Measurements from ENCODE around the gene THSD7A. TPM values are rescaled to one million over a fixed set of nuclear protein-coding genes. Genes with fewer than 3 reads are reported as not detected.

Gene THSD7A
- total and polyA plus RNA-seq, 10 of the 15 experiments (the other 5 are each of a cell fraction or from before 2014, with no cell fraction given): 0.03 to 0.09 (median 0.03) TPM; not detected in 7

- Histone ChIP-seq H3K4me1 (ENCODE audit: control insufficient read depth, insufficient read depth, low read length) (no peaks in the 10 kb centered on the region), H3K4me3 (no peak overlapping the region), H3K27ac (ENCODE audit: control insufficient read depth, insufficient read depth) (no peak overlapping the region), H3K79me2 (ENCODE audit: control insufficient read depth, insufficient read depth, low read length) (no peaks in the 10 kb centered on the region), H3K36me3 (ENCODE audit: control insufficient read depth in 2 of 2, insufficient read depth in 2 of 2, low read length in 1 of 2) (no peaks in the 10 kb centered on the region), H3K4me2 (ENCODE audit: control insufficient read depth, insufficient read depth) (no peak overlapping the region), H2AFZ (ENCODE audit: control insufficient read depth, low read depth, low read length) (no peak overlapping the region), H4K20me1 (ENCODE audit: control insufficient read depth, insufficient read depth) (no peaks in the 10 kb centered on the region), H3K9me3 (replicated peaks; ENCODE audit: control insufficient read depth, insufficient read depth, low read length) (no peaks in the 10 kb centered on the region), H3K27me3 (replicated peaks in 1 of 2; ENCODE audit: control insufficient read depth in 2 of 2, insufficient read depth in 2 of 2, low read length in 1 of 2) (no peaks in the 10 kb centered on the region), H3K9ac (ENCODE audit: control insufficient read depth, insufficient read depth, low read length) (no peak overlapping the region)
- SMC1A ChIA-PET (ENCODE audit: uncharacterized antibody, unreplicated experiment): no interaction called here
- RAD21 ChIA-PET (ENCODE audit: unreplicated experiment): no interaction called here
- no peak for TF ChIP-seq ZSCAN29 (IDR thresholded peaks at IDR 0.05)
- no peak for TF ChIP-seq PML (IDR thresholded peaks at IDR 0.05; ENCODE audit: low read length)
- TF ChIP-seq IRF4 (IDR thresholded peaks at IDR 0.05; ENCODE audit: low read depth, low read length): no peak
- TF ChIP-seq ZNF384 (IDR thresholded peaks at IDR 0.05; ENCODE audit: borderline replicate concordance, low read depth, low read length): no peak
- no peak for TF ChIP-seq ZNF622 (IDR thresholded peaks at IDR 0.05)
- TF ChIP-seq SREBF2 (IDR thresholded peaks at IDR 0.05; ENCODE audit: low read length): no peak
- BruUV-seq (replicated peaks): no TSS peak
- POLR2A ChIA-PET: no interaction called here
- FAIRE-seq: no peak
- in situ Hi-C loops (cut with MboI): no loop called here
- CTCF ChIA-PET: no interaction called here
- intact Hi-C loops (cut with micrococcal nuclease; ENCODE audit: unreplicated experiment): no loop called here
- no peak for DNase-seq (ENCODE audit: low read depth, low spot score)
- no peak for ATAC-seq
Observed at GRCh38 chr7:11551470-11551869, 280.5 kb downstream of the THSD7A start.

GRCh38 chr7:11548532-11548931 is 283.5 kb downstream of the THSD7A start:
- DNase-seq (ENCODE audit: low read depth, low spot score): no peak
- H3K36me3 ChIP-seq (ENCODE audit: control insufficient read depth in 2 of 2, insufficient read depth in 2 of 2, low read length in 1 of 2): no peaks in the 10 kb centered on the region
- no peak overlapping the region for H3K27ac ChIP-seq (ENCODE audit: control insufficient read depth, insufficient read depth)
- no peaks in the 10 kb centered on the region for H3K27me3 ChIP-seq (replicated peaks in 1 of 2; ENCODE audit: control insufficient read depth in 2 of 2, insufficient read depth in 2 of 2, low read length in 1 of 2)
- ChIA-PET RAD21 (ENCODE audit: unreplicated experiment) (no interaction called here), CTCF (no interaction called here), POLR2A (no interaction called here), SMC1A (ENCODE audit: uncharacterized antibody, unreplicated experiment) (no interaction called here)
- no peaks in the 10 kb centered on the region for H3K9me3 ChIP-seq (replicated peaks; ENCODE audit: control insufficient read depth, insufficient read depth, low read length)
- FAIRE-seq: no peak
- H4K20me1 ChIP-seq (ENCODE audit: control insufficient read depth, insufficient read depth): no peaks in the 10 kb centered on the region
- in situ Hi-C loops (cut with MboI): no loop called here
- H3K4me3 ChIP-seq: no peak overlapping the region
- H2AFZ ChIP-seq (ENCODE audit: control insufficient read depth, low read depth, low read length): no peak overlapping the region
- no peak overlapping the region for H3K9ac ChIP-seq (ENCODE audit: control insufficient read depth, insufficient read depth, low read length)
- WGBS (ENCODE audit: insufficient coverage, insufficient replicate concordance, low lambda C conversion rate, missing lambda C conversion rate): 0% methylated on average over 1 of the region's 1 CpG
- intact Hi-C loops (cut with micrococcal nuclease; ENCODE audit: unreplicated experiment): no loop called here
- no peak overlapping the region for H3K4me2 ChIP-seq (ENCODE audit: control insufficient read depth, insufficient read depth)
- BruUV-seq (replicated peaks): no TSS peak
- ATAC-seq: no peak
- H3K4me1 ChIP-seq (ENCODE audit: control insufficient read depth, insufficient read depth, low read length): no peaks in the 10 kb centered on the region
- H3K79me2 ChIP-seq (ENCODE audit: control insufficient read depth, insufficient read depth, low read length): no peaks in the 10 kb centered on the region
- TF ChIP-seq IKZF1 (conservative IDR thresholded peaks at IDR 0.05) (no peak), MLLT1 (IDR thresholded peaks at IDR 0.05) (no peak), NFYB (IDR thresholded peaks at IDR 0.05; ENCODE audit: insufficient read depth, low read depth, low read length) (no peak), NR2F1 (conservative IDR thresholded peaks at IDR 0.05) (no peak), RB1 (IDR thresholded peaks at IDR 0.05; ENCODE audit: borderline replicate concordance) (no peak), TBL1XR1 (IDR thresholded peaks at IDR 0.05; ENCODE audit: low read depth, low read length) (no peak), ZNF687 (IDR thresholded peaks at IDR 0.05) (no peak), FOXK2 (IDR thresholded peaks at IDR 0.05) (no peak), RFX5 (IDR thresholded peaks at IDR 0.05; ENCODE audit: low read depth, low read length) (no peak)
